Spleen (tissue), 11 donors: Measurements from ENCODE around the gene TLE7. TPM values are rescaled to one million over a fixed set of nuclear protein-coding genes. Genes with fewer than 3 reads are reported as not detected.

Source experiments
- DNase-seq: peaks from one replicate; pipeline ENCODE4 v3.0.0-alpha.2; 2020
- H3K27ac ChIP-seq, 8 donors: fragments of 200-600 bp; sonication (generic) in 7 of 8; 1 replicate in 4 of 8; 2 replicates in 4 of 8; pipeline versions ENCODE4 v1.5.0 to v1.8.0; 2016 to 2021; ENCODE audit warnings: inconsistent platforms in 4 of 8, mild to moderate bottlenecking in 4 of 8, moderate library complexity in 1 of 8
- H3K27me3 ChIP-seq, 7 donors: fragments of 200-600 bp; sonication (generic) in 6 of 7; replicated peaks in 1 of 7; 1 replicate in 4 of 7; 2 replicates in 3 of 7; pipeline versions ENCODE4 v1.5.0 to v1.8.0; 2016 to 2021; ENCODE audit warnings: inconsistent platforms in 3 of 7, mild to moderate bottlenecking in 1 of 7
- H3K36me3 ChIP-seq, 6 donors: fragments of 200-600 bp; sonication (generic) in 5 of 6; 1 replicate in 4 of 6; 2 replicates in 2 of 6; pipeline versions ENCODE4 v1.5.0 to v1.8.0; 2016 to 2021; ENCODE audit warnings: inconsistent platforms in 2 of 6
- H3K4me1 ChIP-seq, 6 donors: fragments of 200-600 bp; sonication (generic) in 5 of 6; 1 replicate in 3 of 6; 2 replicates in 3 of 6; pipeline versions ENCODE4 v1.5.0 to v1.8.0; 2016 to 2021; ENCODE audit warnings: inconsistent platforms in 3 of 6
- H3K4me3 ChIP-seq, 8 donors: fragments of 200-600 bp; sonication (generic) in 7 of 8; 1 replicate in 4 of 8; 2 replicates in 4 of 8; pipeline versions ENCODE4 v1.5.0 to v1.8.0; 2016 to 2021; ENCODE audit warnings: inconsistent platforms in 4 of 8, mild to moderate bottlenecking in 4 of 8, moderate library complexity in 2 of 8
- H3K9me3 ChIP-seq, 8 donors: fragments of 200-600 bp; sonication (generic) in 7 of 8; 1 replicate in 4 of 8; 2 replicates in 4 of 8; pipeline versions ENCODE4 v1.5.0 to v1.8.0; 2016 to 2021; ENCODE audit warnings: inconsistent platforms in 4 of 8
- POLR2A ChIP-seq, 3 donors: fragments of 450-650 bp; IDR thresholded peaks; one replicate each; pipeline ENCODE4 v1.5.1; 2017; ENCODE audit warnings: antibody characterized with exemption in 3 of 3, mild to moderate bottlenecking in 1 of 3
- POLR2AphosphoS5 ChIP-seq, 3 donors: sonication (generic); formaldehyde crosslinking; IDR thresholded peaks; one replicate each; pipeline ENCODE4 v1.5.1; 2017; ENCODE audit warnings: antibody characterized with exemption in 3 of 3
- WGBS, 5 donors: extraction: QIAGEN DNeasy Blood & Tissue Kit in 3 of 5; methylation state at CpG; one replicate each; pipeline versions ENCODE4 v1.1.5 to v1.1.7; 2013 to 2018; 5-methylcytosine and 5-hydroxymethylcytosine counted together
- intact Hi-C: fragments of 100-400 bp; cut with DNase I; formaldehyde crosslinking; loops from one replicate; pipeline ENCODE4 v1.15.0; 2023; ENCODE audit warnings: low total_unique reads
- polyA plus RNA-seq, 3 donors: library from polyadenylated mRNA; stranded (reverse); fragments of 200-250 nt; gene quantifications; one replicate each; pipeline ENCODE4 v1.2.1, GENCODE V29; 2013
- total RNA-seq, 7 donors: library from RNA; depleted of rRNA in 3 of 7; stranded (reverse); fragments of >200 nt in 3 of 7; fragmentation: NEBNext Ultra II Directional in 4 of 7; extraction: Animal tissue kit (Norgen Biotek cat#: 25700) in 4 of 7; gene quantifications; one replicate each; pipeline versions ENCODE4 v1.1.0 to v1.2.1, GENCODE V29; 2016 to 2021
- TF ChIP-seq, protein P1 (sequence below), 11 experiments: fragments of 200-600 bp in 7 of 11; fragments of 450-650 bp in 4 of 11; sonication (generic) in 4 of 11; IDR thresholded peaks in 8 of 11; conservative IDR thresholded peaks in 3 of 11; 1 replicate in 7 of 11; 2 replicates in 4 of 11; pipeline versions ENCODE4 v1.4.0 to v1.8.0; 2016 to 2021; ENCODE audit warnings: antibody characterized with exemption in 11 of 11, inconsistent platforms in 4 of 11, mild to moderate bottlenecking in 1 of 11
- donor health status: healthy with polysubstance abuse.
- donor health status: DM: no; HTN: no; CAD: no; lungs with moderate emphysema.
- donor health status: DM: no; HTN: no; CAD: no.
- donor health status: Bipolar disorder and iron deficiency.
- donor health status: healthy.
- donor health status: DM: no; HTN: no; CAD: no.
- donor health status: DM: yes; HTN: yes; CAD: no.

Gene TLE7
- total and polyA plus RNA-seq, 10 donors, result not detected

DNA sequence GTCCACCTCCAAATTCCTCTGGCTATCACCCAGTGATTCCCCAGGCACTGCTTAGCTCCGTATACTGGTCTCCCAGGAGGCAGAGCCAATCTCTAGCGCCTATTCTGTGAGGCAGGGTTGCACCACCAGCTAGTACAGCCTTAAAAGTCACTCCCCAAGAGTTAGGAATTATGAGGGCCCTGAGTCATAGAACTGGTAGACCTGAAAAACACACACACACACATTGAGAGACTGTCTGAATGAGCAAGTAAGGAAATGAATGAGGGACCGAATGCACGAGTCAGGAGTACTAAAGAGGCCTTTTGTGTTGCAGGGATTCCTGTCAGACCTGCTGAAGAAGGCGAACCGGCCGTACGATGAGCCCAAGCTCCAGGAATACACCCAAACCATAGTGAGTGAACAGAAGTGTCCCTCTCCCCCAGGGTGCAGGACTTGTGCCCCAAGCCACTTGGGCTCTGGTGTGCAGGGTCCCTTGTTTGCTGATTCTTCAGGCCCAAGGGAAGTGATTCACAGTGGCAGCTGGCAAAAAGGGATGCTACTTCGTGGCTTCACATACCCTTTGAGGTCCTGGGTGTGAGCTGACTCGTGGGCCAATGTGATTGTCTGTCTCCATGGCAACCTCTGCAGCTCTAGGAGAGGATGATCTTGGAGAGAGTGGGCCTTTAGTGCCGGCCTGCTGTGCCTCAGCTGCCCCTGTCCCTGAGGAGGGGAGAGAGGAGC, 58.6 kb downstream of the TLE7 start:
- peaks cover 0 to 61% (median 6%) of the 10 kb centered on the region in 7 donors for H3K27me3 ChIP-seq
- intact Hi-C loops, result no loop called here
- no peaks in the 10 kb centered on the region for H3K9me3 ChIP-seq
- TF ChIP-seq, protein P1, sequence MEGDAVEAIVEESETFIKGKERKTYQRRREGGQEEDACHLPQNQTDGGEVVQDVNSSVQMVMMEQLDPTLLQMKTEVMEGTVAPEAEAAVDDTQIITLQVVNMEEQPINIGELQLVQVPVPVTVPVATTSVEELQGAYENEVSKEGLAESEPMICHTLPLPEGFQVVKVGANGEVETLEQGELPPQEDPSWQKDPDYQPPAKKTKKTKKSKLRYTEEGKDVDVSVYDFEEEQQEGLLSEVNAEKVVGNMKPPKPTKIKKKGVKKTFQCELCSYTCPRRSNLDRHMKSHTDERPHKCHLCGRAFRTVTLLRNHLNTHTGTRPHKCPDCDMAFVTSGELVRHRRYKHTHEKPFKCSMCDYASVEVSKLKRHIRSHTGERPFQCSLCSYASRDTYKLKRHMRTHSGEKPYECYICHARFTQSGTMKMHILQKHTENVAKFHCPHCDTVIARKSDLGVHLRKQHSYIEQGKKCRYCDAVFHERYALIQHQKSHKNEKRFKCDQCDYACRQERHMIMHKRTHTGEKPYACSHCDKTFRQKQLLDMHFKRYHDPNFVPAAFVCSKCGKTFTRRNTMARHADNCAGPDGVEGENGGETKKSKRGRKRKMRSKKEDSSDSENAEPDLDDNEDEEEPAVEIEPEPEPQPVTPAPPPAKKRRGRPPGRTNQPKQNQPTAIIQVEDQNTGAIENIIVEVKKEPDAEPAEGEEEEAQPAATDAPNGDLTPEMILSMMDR (IDR thresholded peaks at IDR 0.05 in 8 of 11, conservative IDR thresholded peaks at IDR 0.05 in 3 of 11), result no peak
- no peaks in the 10 kb centered on the region for H3K36me3 ChIP-seq
- 64 to 75% (median 67%) methylated on average over 8 to 11 of the region's 11 CpGs for WGBS, 5 donors
- no peak overlapping the region for H3K4me3 ChIP-seq
- H3K4me1 ChIP-seq, result no peaks in the 10 kb centered on the region
- no peak overlapping the region for H3K27ac ChIP-seq
- DNase-seq, result no peak

DNA sequence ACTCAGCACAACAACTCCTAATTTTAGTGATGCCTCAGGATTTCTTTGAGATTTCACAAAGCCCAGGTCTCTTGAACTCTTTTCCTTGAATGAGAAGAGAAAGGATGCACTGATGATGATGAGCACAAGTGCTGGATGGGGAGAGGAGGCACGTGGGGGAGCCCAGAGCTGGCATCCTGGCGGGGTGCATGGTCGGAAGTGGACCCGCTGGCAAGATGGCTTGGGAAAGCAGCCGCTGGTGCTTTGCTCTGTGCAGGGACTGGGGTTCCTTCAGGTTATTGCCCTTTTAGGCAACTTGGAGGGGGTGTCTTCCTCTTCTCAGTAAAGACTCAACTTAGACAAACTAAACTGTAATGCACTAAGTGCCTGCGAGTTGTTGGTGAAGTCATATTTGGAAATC, 61.0 kb downstream of the TLE7 start:
- DNase-seq, result no peak
- no peaks in the 10 kb centered on the region for H3K4me1 ChIP-seq
- H3K4me3 ChIP-seq, result no peak overlapping the region
- no peaks in the 10 kb centered on the region for H3K9me3 ChIP-seq
- no peak for TF ChIP-seq POLR2AphosphoS5 (IDR thresholded peaks at IDR 0.05)
- TF ChIP-seq POLR2A (IDR thresholded peaks at IDR 0.05), result no peak
- TF ChIP-seq, protein P1 (IDR thresholded peaks at IDR 0.05 in 8 of 11, conservative IDR thresholded peaks at IDR 0.05 in 3 of 11), result no peak
- H3K36me3 ChIP-seq, result no peaks in the 10 kb centered on the region
- intact Hi-C loops, result no loop called here
- H3K27me3 ChIP-seq, result peaks cover 0 to 49% (median 6%) of the 10 kb centered on the region in 7 donors
- 58 to 78% (median 67%) methylated on average over 6 of the region's 6 CpGs for WGBS, 5 donors
- no peak overlapping the region for H3K27ac ChIP-seq

Other genes with a start within 250 kb of the TLE7 start
- 1 to 10 TPM in 4 of 7 donors, under 1 TPM in 3; 0.27 to 2.2 (median 1.3) TPM for gene HYDIN, start 211.3 kb downstream of the TLE7 start, total RNA-seq
- under 1 TPM; 0.05 to 0.26 (median 0.07) TPM for gene HYDIN, start 211.3 kb downstream of the TLE7 start, polyA plus RNA-seq
- gene CMTR2, start 152.7 kb downstream of the TLE7 start, total RNA-seq, result 10 to 100 TPM; 20.9 to 51.7 (median 25.8) TPM
- gene CMTR2, start 152.7 kb downstream of the TLE7 start, polyA plus RNA-seq, result 10 to 100 TPM in 2 of 3 donors, 1 to 10 TPM in 1; 8.8 to 12.3 (median 11.0) TPM
- gene CALB2, start 83.3 kb downstream of the TLE7 start, total RNA-seq, result not detected
- gene CALB2, start 83.3 kb downstream of the TLE7 start, polyA plus RNA-seq, result under 1 TPM; 0.04 to 0.12 (median 0.06) TPM
- gene ZNF23, start 20.2 kb upstream of the TLE7 start, total RNA-seq, result 10 to 100 TPM in 3 of 7 donors, 1 to 10 TPM in 4; 6.3 to 12.4 (median 8.8) TPM
- gene ZNF23, start 20.2 kb upstream of the TLE7 start, polyA plus RNA-seq, result 10 to 100 TPM in 2 of 3 donors, 1 to 10 TPM in 1; 9.9 to 11.8 (median 11.3) TPM
- 1 to 10 TPM; 5.4 to 9.5 (median 7.0) TPM for gene ZNF19, start 47.3 kb upstream of the TLE7 start, total RNA-seq
- gene ZNF19, start 47.3 kb upstream of the TLE7 start, polyA plus RNA-seq, result 1 to 10 TPM; 1.9 to 3.5 (median 2.4) TPM
- not detected for gene CHST4, start 84.4 kb upstream of the TLE7 start, total RNA-seq
- under 1 TPM; 0.04 to 0.14 (median 0.10) TPM for gene CHST4, start 84.4 kb upstream of the TLE7 start, polyA plus RNA-seq
- under 1 TPM in 2 of 7 donors, not detected in 5; 0.16 to 0.30 TPM for gene TAT, start 135.0 kb upstream of the TLE7 start, total RNA-seq
- under 1 TPM in 1 of 3 donors, not detected in 2; 0.08 TPM for gene TAT, start 135.0 kb upstream of the TLE7 start, polyA plus RNA-seq
- gene MARVELD3, start 184.1 kb upstream of the TLE7 start, total RNA-seq, result under 1 TPM in 3 of 7 donors, not detected in 4; 0.13 to 0.76 (median 0.34) TPM
- under 1 TPM; 0.02 to 0.06 (median 0.04) TPM for gene MARVELD3, start 184.1 kb upstream of the TLE7 start, polyA plus RNA-seq